ENCODE results near the gene DNPH1. TPM values are rescaled to one million over a fixed set of nuclear protein-coding genes. Genes with fewer than 3 reads are reported as not detected.

DNPH1 gene
- total and polyA plus RNA-seq, 2 of the 8 experiments (the other 6 are each of a cell fraction or from before 2014, with no cell fraction given) = 33.9 to 134 TPM

DNA sequence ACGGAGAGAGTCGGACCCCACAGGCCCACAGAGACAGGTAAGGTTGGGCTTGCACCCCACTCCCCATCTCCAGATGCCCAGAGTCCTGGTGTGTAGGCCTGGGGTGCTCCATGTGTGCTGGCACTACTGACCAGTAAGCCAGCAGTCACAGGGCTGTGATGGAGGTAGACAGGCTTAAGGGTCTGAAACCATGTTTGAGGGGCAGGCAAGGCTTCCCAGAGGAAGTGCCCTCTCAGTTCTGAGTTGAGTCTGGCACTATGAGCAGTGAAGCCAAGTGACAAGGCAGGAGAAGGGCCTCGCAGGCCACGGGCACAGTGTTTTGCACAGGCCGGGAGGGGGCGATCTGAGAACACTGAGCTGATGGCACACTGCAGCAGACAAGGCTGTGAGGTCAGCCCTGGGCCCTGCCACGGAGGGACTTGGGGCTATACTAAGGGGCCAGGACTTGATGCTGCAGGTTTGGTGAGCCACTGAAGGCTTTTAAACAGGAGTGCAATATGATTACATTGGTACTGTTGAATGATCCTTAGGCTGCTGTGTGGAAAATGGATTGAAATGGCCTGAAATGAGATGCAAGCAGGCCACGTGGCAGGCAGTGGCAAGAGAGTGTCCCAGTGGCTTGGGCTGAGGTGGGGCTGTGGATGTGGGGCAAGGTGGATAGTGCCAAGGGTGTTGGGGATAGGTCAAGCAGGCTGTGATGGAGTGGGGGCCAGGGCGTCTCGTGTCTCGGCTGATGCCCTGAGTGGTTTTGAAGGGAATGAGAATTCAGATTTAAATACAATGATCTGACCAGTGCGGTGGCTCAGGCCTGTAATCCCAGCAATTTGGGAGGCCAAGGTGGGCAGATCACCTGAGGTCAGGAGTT is 34.3 kb upstream of the DNPH1 start (continued):
- TF ChIP-seq, protein P1, sequence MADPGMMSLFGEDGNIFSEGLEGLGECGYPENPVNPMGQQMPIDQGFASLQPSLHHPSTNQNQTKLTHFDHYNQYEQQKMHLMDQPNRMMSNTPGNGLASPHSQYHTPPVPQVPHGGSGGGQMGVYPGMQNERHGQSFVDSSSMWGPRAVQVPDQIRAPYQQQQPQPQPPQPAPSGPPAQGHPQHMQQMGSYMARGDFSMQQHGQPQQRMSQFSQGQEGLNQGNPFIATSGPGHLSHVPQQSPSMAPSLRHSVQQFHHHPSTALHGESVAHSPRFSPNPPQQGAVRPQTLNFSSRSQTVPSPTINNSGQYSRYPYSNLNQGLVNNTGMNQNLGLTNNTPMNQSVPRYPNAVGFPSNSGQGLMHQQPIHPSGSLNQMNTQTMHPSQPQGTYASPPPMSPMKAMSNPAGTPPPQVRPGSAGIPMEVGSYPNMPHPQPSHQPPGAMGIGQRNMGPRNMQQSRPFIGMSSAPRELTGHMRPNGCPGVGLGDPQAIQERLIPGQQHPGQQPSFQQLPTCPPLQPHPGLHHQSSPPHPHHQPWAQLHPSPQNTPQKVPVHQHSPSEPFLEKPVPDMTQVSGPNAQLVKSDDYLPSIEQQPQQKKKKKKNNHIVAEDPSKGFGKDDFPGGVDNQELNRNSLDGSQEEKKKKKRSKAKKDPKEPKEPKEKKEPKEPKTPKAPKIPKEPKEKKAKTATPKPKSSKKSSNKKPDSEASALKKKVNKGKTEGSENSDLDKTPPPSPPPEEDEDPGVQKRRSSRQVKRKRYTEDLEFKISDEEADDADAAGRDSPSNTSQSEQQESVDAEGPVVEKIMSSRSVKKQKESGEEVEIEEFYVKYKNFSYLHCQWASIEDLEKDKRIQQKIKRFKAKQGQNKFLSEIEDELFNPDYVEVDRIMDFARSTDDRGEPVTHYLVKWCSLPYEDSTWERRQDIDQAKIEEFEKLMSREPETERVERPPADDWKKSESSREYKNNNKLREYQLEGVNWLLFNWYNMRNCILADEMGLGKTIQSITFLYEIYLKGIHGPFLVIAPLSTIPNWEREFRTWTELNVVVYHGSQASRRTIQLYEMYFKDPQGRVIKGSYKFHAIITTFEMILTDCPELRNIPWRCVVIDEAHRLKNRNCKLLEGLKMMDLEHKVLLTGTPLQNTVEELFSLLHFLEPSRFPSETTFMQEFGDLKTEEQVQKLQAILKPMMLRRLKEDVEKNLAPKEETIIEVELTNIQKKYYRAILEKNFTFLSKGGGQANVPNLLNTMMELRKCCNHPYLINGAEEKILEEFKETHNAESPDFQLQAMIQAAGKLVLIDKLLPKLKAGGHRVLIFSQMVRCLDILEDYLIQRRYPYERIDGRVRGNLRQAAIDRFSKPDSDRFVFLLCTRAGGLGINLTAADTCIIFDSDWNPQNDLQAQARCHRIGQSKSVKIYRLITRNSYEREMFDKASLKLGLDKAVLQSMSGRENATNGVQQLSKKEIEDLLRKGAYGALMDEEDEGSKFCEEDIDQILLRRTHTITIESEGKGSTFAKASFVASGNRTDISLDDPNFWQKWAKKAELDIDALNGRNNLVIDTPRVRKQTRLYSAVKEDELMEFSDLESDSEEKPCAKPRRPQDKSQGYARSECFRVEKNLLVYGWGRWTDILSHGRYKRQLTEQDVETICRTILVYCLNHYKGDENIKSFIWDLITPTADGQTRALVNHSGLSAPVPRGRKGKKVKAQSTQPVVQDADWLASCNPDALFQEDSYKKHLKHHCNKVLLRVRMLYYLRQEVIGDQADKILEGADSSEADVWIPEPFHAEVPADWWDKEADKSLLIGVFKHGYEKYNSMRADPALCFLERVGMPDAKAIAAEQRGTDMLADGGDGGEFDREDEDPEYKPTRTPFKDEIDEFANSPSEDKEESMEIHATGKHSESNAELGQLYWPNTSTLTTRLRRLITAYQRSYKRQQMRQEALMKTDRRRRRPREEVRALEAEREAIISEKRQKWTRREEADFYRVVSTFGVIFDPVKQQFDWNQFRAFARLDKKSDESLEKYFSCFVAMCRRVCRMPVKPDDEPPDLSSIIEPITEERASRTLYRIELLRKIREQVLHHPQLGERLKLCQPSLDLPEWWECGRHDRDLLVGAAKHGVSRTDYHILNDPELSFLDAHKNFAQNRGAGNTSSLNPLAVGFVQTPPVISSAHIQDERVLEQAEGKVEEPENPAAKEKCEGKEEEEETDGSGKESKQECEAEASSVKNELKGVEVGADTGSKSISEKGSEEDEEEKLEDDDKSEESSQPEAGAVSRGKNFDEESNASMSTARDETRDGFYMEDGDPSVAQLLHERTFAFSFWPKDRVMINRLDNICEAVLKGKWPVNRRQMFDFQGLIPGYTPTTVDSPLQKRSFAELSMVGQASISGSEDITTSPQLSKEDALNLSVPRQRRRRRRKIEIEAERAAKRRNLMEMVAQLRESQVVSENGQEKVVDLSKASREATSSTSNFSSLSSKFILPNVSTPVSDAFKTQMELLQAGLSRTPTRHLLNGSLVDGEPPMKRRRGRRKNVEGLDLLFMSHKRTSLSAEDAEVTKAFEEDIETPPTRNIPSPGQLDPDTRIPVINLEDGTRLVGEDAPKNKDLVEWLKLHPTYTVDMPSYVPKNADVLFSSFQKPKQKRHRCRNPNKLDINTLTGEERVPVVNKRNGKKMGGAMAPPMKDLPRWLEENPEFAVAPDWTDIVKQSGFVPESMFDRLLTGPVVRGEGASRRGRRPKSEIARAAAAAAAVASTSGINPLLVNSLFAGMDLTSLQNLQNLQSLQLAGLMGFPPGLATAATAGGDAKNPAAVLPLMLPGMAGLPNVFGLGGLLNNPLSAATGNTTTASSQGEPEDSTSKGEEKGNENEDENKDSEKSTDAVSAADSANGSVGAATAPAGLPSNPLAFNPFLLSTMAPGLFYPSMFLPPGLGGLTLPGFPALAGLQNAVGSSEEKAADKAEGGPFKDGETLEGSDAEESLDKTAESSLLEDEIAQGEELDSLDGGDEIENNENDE (IDR thresholded peaks at IDR 0.05; ENCODE audit: insufficient replicate concordance, low read length) = no peak
- TF ChIP-seq CEBPB (IDR thresholded peaks at IDR 0.05; ENCODE audit: low read depth, low read length) = no peak
- TF ChIP-seq, protein P2, sequence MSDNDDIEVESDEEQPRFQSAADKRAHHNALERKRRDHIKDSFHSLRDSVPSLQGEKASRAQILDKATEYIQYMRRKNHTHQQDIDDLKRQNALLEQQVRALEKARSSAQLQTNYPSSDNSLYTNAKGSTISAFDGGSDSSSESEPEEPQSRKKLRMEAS (IDR thresholded peaks at IDR 0.05) = 0 out of 2 replicates have a peak, but pooled peaks have one; percentile 32
- TF ChIP-seq HDAC2 (IDR thresholded peaks at IDR 0.05; ENCODE audit: borderline replicate concordance in 1 of 2, low read depth in 2 of 2, low read length in 2 of 2) = no peak
- 0 out of 2 replicates have a peak, but pooled peaks have one; percentile 36 for TF ChIP-seq CHD2 (IDR thresholded peaks at IDR 0.05; ENCODE audit: low read length)
- TF ChIP-seq POLR2AphosphoS5 (IDR thresholded peaks at IDR 0.05; ENCODE audit: low read depth, low read length) = no peak
- no peak for TF ChIP-seq CBX5 (IDR thresholded peaks at IDR 0.05; ENCODE audit: low read depth, low read length)
- no peak for TF ChIP-seq SRF (IDR thresholded peaks at IDR 0.05; ENCODE audit: low read depth, low read length)
- TF ChIP-seq JUN (IDR thresholded peaks at IDR 0.05; ENCODE audit: low read depth, low read length) = 0 out of 2 replicates have a peak, but pooled peaks have one; percentile 29
